Fibroblast of pulmonary artery (primary cell): ENCODE data around the gene SEMA6D.

Experiments
- DNase-seq: peaks from one replicate; pipeline ENCODE4 v3.0.0-alpha.2; 2010; ENCODE audit warnings: low read depth
- H3K4me3 ChIP-seq: replicated peaks from 2 replicates; pipeline ENCODE4 v1.5.1; 2011; ENCODE audit warnings: low read depth, mild to moderate bottlenecking, control low read depth, low read length, moderate library complexity
- CTCF ChIP-seq: IDR thresholded peaks from 2 replicates; pipeline ENCODE4 v1.5.1; 2011; ENCODE audit warnings: mild to moderate bottlenecking, control low read depth, low read length, inconsistent platforms; ENCODE audit errors: missing control alignments

The SEMA6D gene

GRCh38 chr15:47742334-47742733 is 25.0 kb downstream of the SEMA6D start:
- no peak for TF ChIP-seq CTCF
- no peak for DNase-seq
- H3K4me3 ChIP-seq = no peak overlapping the region

DNA sequence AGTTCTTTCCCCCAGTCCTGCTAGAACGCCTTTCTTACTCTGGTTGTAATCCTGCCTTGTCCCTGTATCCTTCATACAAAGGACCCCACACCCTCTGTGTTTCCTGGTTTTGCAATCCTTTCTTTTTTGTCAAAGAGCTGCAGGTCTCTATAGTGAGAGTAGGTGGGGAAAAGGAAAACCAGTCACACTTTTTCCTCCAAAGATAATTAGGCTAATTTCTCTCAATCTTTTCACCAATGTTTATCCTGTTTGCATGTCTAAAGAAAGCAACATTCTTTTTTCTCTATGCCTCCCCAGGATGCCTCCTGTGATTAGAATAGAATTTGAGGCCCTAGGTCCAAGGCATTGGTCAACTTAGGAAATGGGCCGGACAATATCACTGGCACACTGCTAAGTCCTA is 25.4 kb downstream of the SEMA6D start:
- no peak for TF ChIP-seq CTCF
- H3K4me3 ChIP-seq = no peak overlapping the region
- no peak for DNase-seq

DNA sequence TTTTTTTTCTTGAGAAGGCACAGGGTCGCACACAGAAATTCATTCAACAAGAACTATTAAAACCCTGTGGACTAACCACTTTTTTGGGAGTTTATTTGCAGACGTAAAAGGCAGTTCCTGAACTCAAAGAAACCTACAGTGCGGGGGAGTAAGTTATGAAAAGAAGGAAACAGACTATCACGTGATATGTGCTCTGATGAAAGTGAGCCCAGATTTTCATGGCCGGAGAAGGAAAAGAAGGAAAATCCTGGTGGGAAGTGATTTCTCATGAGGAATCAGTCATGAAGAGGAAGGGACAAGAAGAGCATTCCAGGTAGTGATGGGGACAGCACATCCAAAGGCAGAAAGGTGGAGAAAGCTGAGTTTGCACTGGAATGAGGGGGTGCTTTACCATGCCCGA is 26.1 kb downstream of the SEMA6D start:
- no peak for TF ChIP-seq CTCF
- no peak overlapping the region for H3K4me3 ChIP-seq
- no peak for DNase-seq

- no peak for DNase-seq
- no peak overlapping the region for H3K4me3 ChIP-seq
- TF ChIP-seq CTCF = no peak
These were observed 26.6 kb downstream of the SEMA6D start for GRCh38 chr15:47743886-47744285.

GRCh38 chr15:47744496-47744895 is 27.2 kb downstream of the SEMA6D start:
- H3K4me3 ChIP-seq = no peak overlapping the region
- no peak for TF ChIP-seq CTCF

GRCh38 chr15:47744973-47745372 is 27.7 kb downstream of the SEMA6D start:
- no peak for DNase-seq
- H3K4me3 ChIP-seq = no peak overlapping the region
- no peak for TF ChIP-seq CTCF

More at GRCh38 chr15:47744496-47744895, 27.2 kb downstream of the SEMA6D start:
- no peak for DNase-seq

DNA sequence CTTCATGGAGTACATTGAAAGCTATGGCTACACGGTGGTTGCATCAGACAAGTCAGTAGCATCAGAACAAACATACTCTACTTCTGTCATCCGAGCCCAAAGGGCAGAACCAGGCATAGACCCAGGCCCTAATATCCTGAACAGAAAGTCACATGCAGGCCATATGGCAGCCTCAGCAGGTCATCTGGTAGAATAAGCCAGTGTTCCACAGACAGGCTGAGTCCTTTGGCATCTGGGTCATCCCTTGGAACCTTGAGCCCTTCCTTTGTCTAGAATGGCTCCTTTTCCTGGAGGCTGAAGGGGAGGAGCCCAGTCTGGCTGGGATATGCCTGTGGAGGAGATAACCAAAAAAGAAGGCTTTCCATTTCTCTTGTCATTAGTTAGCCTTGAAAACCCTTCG is 29.2 kb downstream of the SEMA6D start:
- TF ChIP-seq CTCF = no peak
- DNase-seq = no peak
- no peak overlapping the region for H3K4me3 ChIP-seq
